ENCODE results near the gene VIM. TPM values are rescaled to one million over a fixed set of nuclear protein-coding genes. Genes with fewer than 3 reads are reported as not detected.

VIM gene
- total and polyA plus RNA-seq, 2 donors (not counting 1 experiment from before 2014, with no cell fraction given) = 343 to 375 TPM

DNA sequence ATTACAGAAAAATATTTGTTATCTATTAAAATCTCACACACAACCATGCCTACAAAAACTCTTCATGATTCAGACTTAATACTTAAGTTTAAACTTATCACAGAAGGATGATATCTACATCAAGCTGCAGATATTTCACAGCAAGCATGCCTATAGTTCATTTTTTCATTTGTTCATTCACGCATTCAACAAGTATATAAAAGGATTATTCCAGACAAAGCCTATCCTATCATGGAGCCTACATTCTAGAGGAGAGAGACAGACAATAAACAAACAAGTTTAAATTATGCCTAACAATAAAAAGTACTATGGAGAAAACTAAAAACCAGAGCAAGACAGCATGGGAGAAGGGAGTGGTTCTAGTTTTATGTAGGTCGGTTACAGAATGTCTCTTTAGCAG lies 37.4 kb upstream of the VIM start:
- ATAC-seq (ENCODE audit: low read depth) = no peak
- TF ChIP-seq CTCF (IDR thresholded peaks at IDR 0.05) = no peak
- no peak for TF ChIP-seq EZH2 (IDR thresholded peaks at IDR 0.05; ENCODE audit: borderline replicate concordance, insufficient read depth, low read depth, low read length, poor library complexity, severe bottlenecking)
- ChIA-PET CTCF (interaction anchor here (0.6 kb wide), 1 partner anchor 122 kb away, joined by 3 read pairs; no protein-coding TSS in a partner anchor), POLR2A (no interaction called here)
- H3K4me1 ChIP-seq (ENCODE audit: control insufficient read depth in 2 of 2, insufficient read depth in 2 of 2, low read length in 2 of 2) = no peaks in the 10 kb centered on the region
- H3K4me3 ChIP-seq (ENCODE audit: control extremely low read depth in 1 of 5, extremely low read depth in 1 of 5, insufficient read depth in 1 of 5, low read depth in 2 of 5, low read length in 4 of 5) = no peak overlapping the region
- 100% methylated on average over 1 of the region's 2 CpGs for WGBS (ENCODE audit: insufficient coverage)
- Mint-ChIP-seq H3K4me3 (no peak overlapping the region), H3K9me3 (ENCODE audit: insufficient read depth) (no peaks in the 10 kb centered on the region), H3K4me1 (no peaks in the 10 kb centered on the region), H3K27me3 (no peaks in the 10 kb centered on the region), H3K27ac (no peak overlapping the region)
- no peaks in the 10 kb centered on the region for H3K9me3 ChIP-seq (ENCODE audit: control extremely low read depth in 1 of 3, control insufficient read depth in 2 of 3, insufficient read depth in 1 of 3, low read length in 2 of 3)
- no peak overlapping the region for H3K9ac ChIP-seq (ENCODE audit: low read length)
- no peaks in the 10 kb centered on the region for H3K36me3 ChIP-seq (replicated peaks in 1 of 2; ENCODE audit: control extremely low read depth in 1 of 2, control insufficient read depth in 1 of 2, extremely low read depth in 1 of 2, insufficient read depth in 2 of 2, low read length in 1 of 2)
- peaks cover 50% of the 10 kb centered on the region for H3K79me2 ChIP-seq (ENCODE audit: control insufficient read depth, insufficient read depth, low read length)
- H3K27me3 ChIP-seq (replicated peaks in 1 of 4; ENCODE audit: control extremely low read depth in 1 of 4, control insufficient read depth in 3 of 4, insufficient read depth in 4 of 4, low read length in 3 of 4) = no peaks in the 10 kb centered on the region
- intact Hi-C loops (cut with micrococcal nuclease) = no loop called here
- H3K27ac ChIP-seq (ENCODE audit: low read length in 2 of 2) = no peak overlapping the region
- H2AFZ ChIP-seq (ENCODE audit: insufficient read depth, low read depth, low read length, poor library complexity, severe bottlenecking) = no peak overlapping the region
- no peak for DNase-seq
- H3K4me2 ChIP-seq (replicated peaks; ENCODE audit: low read depth, low read length, poor library complexity, severe bottlenecking) = no peak overlapping the region
- peaks cover 7% of the 10 kb centered on the region for H4K20me1 ChIP-seq (ENCODE audit: control insufficient read depth, insufficient read depth, low read length, poor library complexity, severe bottlenecking)

DNA sequence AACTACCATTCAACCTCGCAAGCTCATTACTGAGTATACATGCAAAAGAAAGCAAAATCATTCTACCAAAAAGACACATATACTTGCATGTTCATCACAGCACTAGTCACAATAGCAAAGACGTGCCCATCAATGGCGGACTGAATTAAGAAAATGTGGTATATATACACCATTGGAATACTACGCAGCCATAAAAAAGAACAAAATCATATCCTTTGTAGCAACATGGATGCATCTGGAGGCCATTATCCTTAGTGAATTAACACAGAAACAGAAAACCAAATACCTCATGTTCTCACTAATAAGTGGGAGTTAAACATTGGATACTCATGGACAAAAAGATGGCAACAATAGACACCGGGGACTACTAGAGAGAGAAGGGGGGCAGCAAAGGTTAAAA lies 33.0 kb upstream of the VIM start:
- H3K4me1 ChIP-seq (ENCODE audit: control insufficient read depth in 2 of 2, insufficient read depth in 2 of 2, low read length in 2 of 2) = peaks cover 0 to 3% of the 10 kb centered on the region in 2 donors
- Mint-ChIP-seq H3K4me3 (no peak overlapping the region), H3K4me1 (peaks cover 11% of the 10 kb centered on the region), H3K27ac (no peak overlapping the region), H3K9me3 (ENCODE audit: insufficient read depth) (no peaks in the 10 kb centered on the region), H3K27me3 (no peaks in the 10 kb centered on the region)
- DNase-seq (no peak), ATAC-seq (ENCODE audit: low read depth) (no peak)
- H2AFZ ChIP-seq (ENCODE audit: insufficient read depth, low read depth, low read length, poor library complexity, severe bottlenecking) = no peak overlapping the region
- TF ChIP-seq EZH2 (IDR thresholded peaks at IDR 0.05; ENCODE audit: borderline replicate concordance, insufficient read depth, low read depth, low read length, poor library complexity, severe bottlenecking) (no peak), CTCF (IDR thresholded peaks at IDR 0.05) (no peak)
- peaks cover 63% of the 10 kb centered on the region for H3K79me2 ChIP-seq (ENCODE audit: control insufficient read depth, insufficient read depth, low read length)
- no peak overlapping the region for H3K27ac ChIP-seq (ENCODE audit: low read length in 2 of 2)
- no peaks in the 10 kb centered on the region for H3K27me3 ChIP-seq (replicated peaks in 1 of 4; ENCODE audit: control extremely low read depth in 1 of 4, control insufficient read depth in 3 of 4, insufficient read depth in 4 of 4, low read length in 3 of 4)
- WGBS (ENCODE audit: insufficient coverage) = 0% methylated on average over 1 of the region's 5 CpGs
- H4K20me1 ChIP-seq (ENCODE audit: control insufficient read depth, insufficient read depth, low read length, poor library complexity, severe bottlenecking) = peaks cover 7% of the 10 kb centered on the region
- H3K9me3 ChIP-seq (ENCODE audit: control extremely low read depth in 1 of 3, control insufficient read depth in 2 of 3, insufficient read depth in 1 of 3, low read length in 2 of 3) = no peaks in the 10 kb centered on the region
- POLR2A ChIA-PET = no interaction called here
- no peak overlapping the region for H3K9ac ChIP-seq (ENCODE audit: low read length)
- no peaks in the 10 kb centered on the region for H3K36me3 ChIP-seq (replicated peaks in 1 of 2; ENCODE audit: control extremely low read depth in 1 of 2, control insufficient read depth in 1 of 2, extremely low read depth in 1 of 2, insufficient read depth in 2 of 2, low read length in 1 of 2)
- no peak overlapping the region for H3K4me2 ChIP-seq (replicated peaks; ENCODE audit: low read depth, low read length, poor library complexity, severe bottlenecking)
- intact Hi-C loops (cut with micrococcal nuclease) = no loop called here
- H3K4me3 ChIP-seq (ENCODE audit: control extremely low read depth in 1 of 5, extremely low read depth in 1 of 5, insufficient read depth in 1 of 5, low read depth in 2 of 5, low read length in 4 of 5) = no peak overlapping the region
- CTCF ChIA-PET = interaction anchor here (0.6 kb wide), 1 partner anchor 73 kb away, joined by 3 read pairs; no protein-coding TSS in a partner anchor
